GM19193 (cell line): ENCODE measurements around the gene PRKG1.

ENCODE experiments used
- POLR2A ChIP-seq: IDR thresholded peaks from 4 replicates; pipeline ENCODE4 v1.6.1; 2011; ENCODE audit not compliant: insufficient read depth, insufficient read length; ENCODE audit errors: extremely low read depth

PRKG1 gene

GRCh38 chr10:51508156-51508555 is 433.9 kb downstream of the PRKG1 start:
- TF ChIP-seq POLR2A = no peak

GRCh38 chr10:51510231-51510630 is 435.9 kb downstream of the PRKG1 start:
- no peak for TF ChIP-seq POLR2A

GRCh38 chr10:51521605-51522004 is 447.3 kb downstream of the PRKG1 start:
- no peak for TF ChIP-seq POLR2A

GRCh38 chr10:51522858-51523257 is 448.6 kb downstream of the PRKG1 start:
- TF ChIP-seq POLR2A = no peak

- TF ChIP-seq POLR2A = no peak
These were observed 449.2 kb downstream of the PRKG1 start for GRCh38 chr10:51523440-51523839.

- no peak for TF ChIP-seq POLR2A
These were observed 449.8 kb downstream of the PRKG1 start for GRCh38 chr10:51524041-51524440.

GRCh38 chr10:51527522-51528219 is 453.4 kb downstream of the PRKG1 start:
- no peak for TF ChIP-seq POLR2A

GRCh38 chr10:51528527-51528926 is 454.2 kb downstream of the PRKG1 start:
- TF ChIP-seq POLR2A = no peak

GRCh38 chr10:51530541-51530940 is 456.3 kb downstream of the PRKG1 start:
- TF ChIP-seq POLR2A = no peak

- no peak for TF ChIP-seq POLR2A
These were observed 457.8 kb downstream of the PRKG1 start for GRCh38 chr10:51532044-51532443.

- no peak for TF ChIP-seq POLR2A
These were observed 468.6 kb downstream of the PRKG1 start for GRCh38 chr10:51542853-51543252.

- TF ChIP-seq POLR2A = no peak
These were observed 470.6 kb downstream of the PRKG1 start for GRCh38 chr10:51544933-51545332.

- no peak for TF ChIP-seq POLR2A
These were observed 473.7 kb downstream of the PRKG1 start for GRCh38 chr10:51547941-51548340.

GRCh38 chr10:51552879-51553278 is 478.6 kb downstream of the PRKG1 start:
- TF ChIP-seq POLR2A = no peak

- no peak for TF ChIP-seq POLR2A
These were observed 490.7 kb downstream of the PRKG1 start for GRCh38 chr10:51564896-51565510.

GRCh38 chr10:51567271-51567670 is 493.0 kb downstream of the PRKG1 start:
- no peak for TF ChIP-seq POLR2A
